ENCODE results near the gene USP34. TPM values are rescaled to one million over a fixed set of nuclear protein-coding genes. Genes with fewer than 3 reads are reported as not detected.

USP34 gene
- total RNA-seq, 1 donor from 2014 or later = 139 TPM

DNA sequence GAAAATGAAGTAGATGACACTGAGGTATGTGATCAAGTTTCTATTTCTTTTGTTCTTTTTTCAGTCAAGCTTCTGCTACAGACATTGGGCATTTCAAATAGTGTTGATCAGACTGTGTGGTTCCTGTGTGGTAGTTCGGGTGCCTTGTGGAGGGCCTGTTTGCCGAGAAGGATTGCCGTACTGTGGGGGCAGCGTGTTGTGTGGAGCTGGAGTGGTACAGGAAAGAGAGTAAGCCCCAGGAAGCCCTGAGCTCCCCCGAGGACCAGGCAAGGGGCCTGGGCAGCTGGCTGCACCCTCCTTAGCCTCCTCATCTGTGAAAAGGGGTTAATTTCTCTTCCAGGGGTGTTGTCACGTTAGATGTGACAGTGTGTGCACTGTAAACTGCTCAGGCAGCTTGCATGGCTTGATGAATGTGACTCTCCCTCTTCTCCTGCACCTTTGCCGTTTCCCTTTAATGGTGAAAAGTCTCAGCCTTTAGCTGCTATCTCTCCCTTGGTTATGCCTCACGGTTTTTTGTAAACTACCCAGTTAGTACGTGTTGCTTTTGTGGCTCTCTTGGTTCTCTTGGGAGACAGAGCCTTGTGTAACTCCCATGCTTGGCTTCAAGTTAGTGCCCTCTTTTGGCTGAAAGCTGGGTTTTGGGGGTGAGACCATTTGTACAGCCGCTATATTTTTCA lies 289.4 kb downstream of the USP34 start:
- no peak for DNase-seq (ENCODE audit: low spot score, unreplicated experiment)
- Mint-ChIP-seq H3K27me3 (peaks cover under 1% of the 10 kb centered on the region), H3K9me3 (ENCODE audit: low read depth) (no peaks in the 10 kb centered on the region), H3K36me3 (ENCODE audit: insufficient read depth) (peaks cover 43% of the 10 kb centered on the region), H3K27ac (peak overlapping the region; percentile 25), H3K4me1 (ENCODE audit: low read depth) (peaks cover 41% of the 10 kb centered on the region), H3K4me3 (ENCODE audit: low read depth) (no peak overlapping the region)
- no peak for TF ChIP-seq CTCF (IDR thresholded peaks at IDR 0.05; ENCODE audit: unreplicated experiment)

- DNase-seq (ENCODE audit: low spot score, unreplicated experiment) = no peak
- H3K4me3 Mint-ChIP-seq (ENCODE audit: low read depth) = no peak overlapping the region
- H3K9me3 Mint-ChIP-seq (ENCODE audit: low read depth) = no peaks in the 10 kb centered on the region
Measured at GRCh38 chr2:61180686-61181085, 290.2 kb downstream of the USP34 start.

DNA sequence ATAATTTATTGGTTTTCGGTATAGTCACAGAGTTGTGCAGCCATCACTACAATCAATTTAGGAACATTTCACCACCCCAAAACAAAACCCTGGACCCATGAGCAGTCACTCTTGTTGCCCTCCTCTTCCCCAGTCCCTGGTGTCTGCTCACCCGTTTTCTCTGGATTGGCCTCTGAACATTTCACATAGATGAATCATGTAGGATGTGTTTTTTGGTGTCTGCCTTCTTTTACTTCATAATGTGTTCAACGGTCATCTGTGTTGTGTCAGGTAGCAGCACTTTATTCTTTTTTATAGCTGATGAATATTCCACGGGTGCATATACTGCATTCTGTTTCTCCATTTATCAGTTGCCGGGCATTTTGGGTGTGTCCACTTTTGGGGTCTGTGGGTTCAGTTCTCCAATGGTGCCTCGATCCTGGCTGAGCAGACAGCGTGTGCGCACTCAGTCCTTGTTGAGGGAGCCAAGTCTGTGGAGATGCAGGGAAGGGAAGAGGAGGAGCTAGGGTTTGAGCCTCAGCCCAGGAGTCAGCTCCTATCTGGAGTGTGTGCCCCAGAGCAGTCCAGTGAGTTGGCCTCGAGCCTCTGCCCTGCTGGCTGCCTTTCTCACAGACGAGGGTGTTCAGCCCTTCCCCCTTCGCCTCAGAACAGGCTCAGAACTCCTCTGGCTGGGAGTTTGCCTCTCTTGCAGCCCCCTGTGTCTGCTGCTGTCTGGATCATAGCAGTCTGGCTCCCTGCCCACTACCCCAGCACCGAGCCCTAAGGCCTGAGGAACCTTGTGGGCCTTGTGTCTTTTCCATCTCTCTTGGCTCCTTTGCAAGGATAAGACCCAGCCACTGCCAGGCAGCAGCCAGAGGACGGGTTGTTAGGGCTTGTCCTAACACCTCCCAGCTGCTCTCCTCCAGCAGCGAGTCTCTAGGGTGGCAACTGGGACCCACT lies 290.9 kb downstream of the USP34 start:
- Mint-ChIP-seq H3K9me3 (ENCODE audit: low read depth) (no peaks in the 10 kb centered on the region), H3K27ac (peak overlapping the region; percentile 22), H3K36me3 (ENCODE audit: insufficient read depth) (peaks cover 32% of the 10 kb centered on the region), H3K4me1 (ENCODE audit: low read depth) (peaks cover 41% of the 10 kb centered on the region), H3K4me3 (ENCODE audit: low read depth) (peak overlapping the region; percentile 41), H3K27me3 (peaks cover 13% of the 10 kb centered on the region)
- DNase-seq (ENCODE audit: low spot score, unreplicated experiment) = no peak
- no peak for TF ChIP-seq CTCF (IDR thresholded peaks at IDR 0.05; ENCODE audit: unreplicated experiment)

More at GRCh38 chr2:61180686-61181085, 290.2 kb downstream of the USP34 start:
- Mint-ChIP-seq H3K4me1 (ENCODE audit: low read depth) (peaks cover 41% of the 10 kb centered on the region), H3K27ac (no peak overlapping the region), H3K36me3 (ENCODE audit: insufficient read depth) (peaks cover 39% of the 10 kb centered on the region), H3K27me3 (peaks cover 6% of the 10 kb centered on the region)
- no peak for TF ChIP-seq CTCF (IDR thresholded peaks at IDR 0.05; ENCODE audit: unreplicated experiment)

DNA sequence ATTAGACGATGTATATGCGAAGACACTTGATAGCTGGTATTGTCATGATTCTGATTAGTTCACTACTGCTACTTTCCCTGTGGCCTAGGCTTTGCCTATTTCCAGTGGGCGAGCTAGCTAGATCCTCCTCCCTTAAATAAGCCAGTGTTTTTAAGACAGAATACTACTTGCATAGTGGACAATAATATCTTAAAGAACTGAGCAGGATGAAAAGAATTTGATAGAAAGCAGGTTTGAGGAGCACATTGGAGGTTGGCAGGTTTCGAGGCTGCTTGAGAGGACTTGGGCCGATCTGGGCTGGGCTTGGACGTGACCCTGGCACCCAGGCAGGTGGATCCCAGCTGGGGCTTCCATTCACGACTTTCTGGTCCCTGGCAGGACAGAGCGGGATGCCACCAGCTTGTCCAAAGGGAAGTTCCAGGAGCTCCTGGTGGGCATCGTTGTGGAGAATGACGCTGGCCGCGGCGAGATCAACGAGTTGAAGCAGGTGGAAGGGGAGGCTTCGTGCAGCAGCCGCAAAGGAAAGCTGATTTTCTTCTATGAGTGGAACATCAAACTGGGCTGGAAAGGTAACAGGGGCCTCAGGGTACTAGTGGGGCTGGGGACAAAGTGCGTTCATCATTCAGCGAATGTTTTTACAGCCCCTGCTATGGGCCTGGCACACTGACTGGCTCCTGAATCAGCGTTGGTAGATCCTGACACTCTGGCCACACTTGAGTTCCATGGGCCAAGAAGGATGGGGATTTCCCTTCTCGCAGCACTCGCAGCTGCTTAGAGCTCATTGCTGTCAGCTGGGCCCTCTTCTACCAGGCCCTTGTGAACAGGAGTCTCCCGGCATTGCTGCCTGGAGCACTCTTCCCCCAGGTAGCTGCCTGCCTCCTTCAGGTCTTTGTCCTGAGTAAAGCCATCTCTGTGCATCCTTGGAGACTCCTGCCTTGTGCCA lies 292.0 kb downstream of the USP34 start:
- Mint-ChIP-seq H3K27ac (peak overlapping the region; percentile 62), H3K36me3 (ENCODE audit: insufficient read depth) (peaks cover 25% of the 10 kb centered on the region), H3K27me3 (peaks cover 17% of the 10 kb centered on the region), H3K9me3 (ENCODE audit: low read depth) (no peaks in the 10 kb centered on the region), H3K4me3 (ENCODE audit: low read depth) (peak overlapping the region; percentile 85), H3K4me1 (ENCODE audit: low read depth) (peaks cover 41% of the 10 kb centered on the region)
- no peak for TF ChIP-seq CTCF (IDR thresholded peaks at IDR 0.05; ENCODE audit: unreplicated experiment)
- DNase-seq (ENCODE audit: low spot score, unreplicated experiment) = no peak
